ENCODE measurements around the gene C11orf87. TPM values are rescaled to one million over a fixed set of nuclear protein-coding genes. Genes with fewer than 3 reads are reported as not detected.

C11orf87 gene
- total RNA-seq, 4 donors from 2014 or later: 0.13 TPM; not detected in 3

DNA sequence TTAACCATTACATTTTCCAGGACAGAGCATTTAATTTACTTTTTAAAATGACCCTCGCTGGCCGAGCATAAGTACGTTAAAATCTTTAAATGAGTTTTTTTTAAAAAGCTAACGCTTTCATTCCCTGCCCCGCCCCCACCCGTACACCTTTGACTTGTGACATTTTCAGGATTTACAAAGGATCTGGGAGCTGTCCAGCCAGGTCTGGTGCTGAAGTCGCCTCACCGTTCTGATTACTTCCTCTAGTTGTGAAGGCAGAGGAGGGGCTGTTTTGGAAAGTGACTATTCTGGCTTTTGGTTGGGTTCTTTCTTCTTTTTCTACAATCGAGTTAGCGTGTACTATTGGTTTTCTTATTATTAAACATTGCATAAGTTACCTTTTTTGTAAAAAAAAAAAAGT lies 2.9 kb downstream of the C11orf87 start:
- Histone ChIP-seq H3K27ac (no peak overlapping the region), H3K9me3 (no peaks in the 10 kb centered on the region), H3K27me3 (peaks cover 61% of the 10 kb centered on the region), H3K4me1 (peaks cover 0 to 25% (median 12%) of the 10 kb centered on the region in 3 donors), H3K4me3 (no peak overlapping the region), H3K36me3 (no peaks in the 10 kb centered on the region)
- TF ChIP-seq EP300 (IDR thresholded peaks at IDR 0.05) (no peak), POLR2AphosphoS5 (IDR thresholded peaks at IDR 0.05) (no peak), POLR2A (IDR thresholded peaks at IDR 0.05) (no peak)
- TF ChIP-seq, protein P1, sequence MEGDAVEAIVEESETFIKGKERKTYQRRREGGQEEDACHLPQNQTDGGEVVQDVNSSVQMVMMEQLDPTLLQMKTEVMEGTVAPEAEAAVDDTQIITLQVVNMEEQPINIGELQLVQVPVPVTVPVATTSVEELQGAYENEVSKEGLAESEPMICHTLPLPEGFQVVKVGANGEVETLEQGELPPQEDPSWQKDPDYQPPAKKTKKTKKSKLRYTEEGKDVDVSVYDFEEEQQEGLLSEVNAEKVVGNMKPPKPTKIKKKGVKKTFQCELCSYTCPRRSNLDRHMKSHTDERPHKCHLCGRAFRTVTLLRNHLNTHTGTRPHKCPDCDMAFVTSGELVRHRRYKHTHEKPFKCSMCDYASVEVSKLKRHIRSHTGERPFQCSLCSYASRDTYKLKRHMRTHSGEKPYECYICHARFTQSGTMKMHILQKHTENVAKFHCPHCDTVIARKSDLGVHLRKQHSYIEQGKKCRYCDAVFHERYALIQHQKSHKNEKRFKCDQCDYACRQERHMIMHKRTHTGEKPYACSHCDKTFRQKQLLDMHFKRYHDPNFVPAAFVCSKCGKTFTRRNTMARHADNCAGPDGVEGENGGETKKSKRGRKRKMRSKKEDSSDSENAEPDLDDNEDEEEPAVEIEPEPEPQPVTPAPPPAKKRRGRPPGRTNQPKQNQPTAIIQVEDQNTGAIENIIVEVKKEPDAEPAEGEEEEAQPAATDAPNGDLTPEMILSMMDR (IDR thresholded peaks at IDR 0.05): no peak
- ATAC-seq: no peak
- 0 to 6% methylated on average over 8 to 10 of the region's 10 CpGs for WGBS, 2 donors (ENCODE audit: low coverage in 1 of 2)

DNA sequence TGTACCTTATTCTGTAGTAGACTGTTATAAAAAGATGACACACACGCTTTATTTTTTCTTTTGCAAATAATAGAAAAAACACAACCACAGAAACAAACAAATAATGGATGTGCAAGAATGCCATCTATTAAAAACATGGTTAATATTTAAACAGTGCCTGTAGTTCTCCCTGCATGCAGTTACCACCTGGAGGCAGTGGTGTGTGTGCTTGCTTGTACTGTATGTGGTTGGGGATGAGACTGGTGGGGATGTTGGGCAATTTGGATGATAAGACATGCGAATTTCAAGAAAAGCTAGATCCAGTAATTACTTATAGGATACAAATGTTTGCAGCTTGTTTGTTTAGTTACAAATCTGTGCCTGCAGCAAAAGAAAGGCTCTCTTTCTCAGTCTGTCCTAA lies 3.6 kb downstream of the C11orf87 start:
- TF ChIP-seq POLR2A (IDR thresholded peaks at IDR 0.05) (no peak), EP300 (IDR thresholded peaks at IDR 0.05) (no peak), POLR2AphosphoS5 (IDR thresholded peaks at IDR 0.05) (no peak)
- TF ChIP-seq, protein P1 (IDR thresholded peaks at IDR 0.05): no peak
- ATAC-seq: no peak
- 57 to 58% methylated on average over 2 of the region's 2 CpGs for WGBS, 2 donors (ENCODE audit: low coverage in 1 of 2)

DNA sequence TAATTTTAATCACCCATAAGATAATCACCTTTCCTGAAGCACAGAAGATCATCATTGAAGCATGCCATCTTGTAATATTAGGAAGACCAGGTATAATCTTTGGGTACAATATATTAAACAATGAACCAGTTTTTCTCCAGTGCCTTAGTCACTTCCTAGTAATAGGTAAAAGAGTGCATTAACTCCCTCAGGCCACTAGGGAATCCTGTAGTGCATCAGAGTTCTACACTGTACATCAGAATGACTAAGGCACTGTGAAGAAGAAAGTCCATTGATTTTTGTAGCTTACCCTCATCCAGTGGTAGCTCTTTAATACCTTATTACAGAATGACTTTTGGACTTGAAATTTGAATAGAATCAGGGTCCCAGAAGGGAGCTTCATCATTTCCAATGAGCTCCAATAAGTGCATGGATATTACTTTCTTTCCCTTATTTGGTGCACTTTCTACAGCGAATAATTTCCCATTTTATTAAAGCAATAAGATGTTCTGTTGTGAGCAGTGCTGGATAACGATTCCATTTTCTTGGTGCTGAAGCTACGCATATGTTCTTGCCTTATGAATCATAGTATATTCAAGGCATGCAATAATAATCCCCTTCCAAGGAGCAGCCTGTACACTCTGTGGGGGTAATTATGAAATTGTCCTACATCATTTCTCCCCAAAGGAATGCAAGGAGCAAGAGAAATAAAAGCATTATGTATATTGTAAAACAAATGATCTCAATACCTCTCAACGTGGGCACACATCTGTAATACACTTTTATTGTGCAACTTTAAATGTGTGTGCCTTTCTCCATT lies 4.7 kb downstream of the C11orf87 start:
- ATAC-seq: no peak

More for the DNA sequence above, 3.6 kb downstream of the C11orf87 start:
- Histone ChIP-seq H3K36me3 (no peaks in the 10 kb centered on the region), H3K27me3 (peaks cover 54% of the 10 kb centered on the region), H3K9me3 (no peaks in the 10 kb centered on the region), H3K4me1 (peaks cover 0 to 25% (median 12%) of the 10 kb centered on the region in 3 donors), H3K4me3 (no peak overlapping the region), H3K27ac (no peak overlapping the region)

DNA sequence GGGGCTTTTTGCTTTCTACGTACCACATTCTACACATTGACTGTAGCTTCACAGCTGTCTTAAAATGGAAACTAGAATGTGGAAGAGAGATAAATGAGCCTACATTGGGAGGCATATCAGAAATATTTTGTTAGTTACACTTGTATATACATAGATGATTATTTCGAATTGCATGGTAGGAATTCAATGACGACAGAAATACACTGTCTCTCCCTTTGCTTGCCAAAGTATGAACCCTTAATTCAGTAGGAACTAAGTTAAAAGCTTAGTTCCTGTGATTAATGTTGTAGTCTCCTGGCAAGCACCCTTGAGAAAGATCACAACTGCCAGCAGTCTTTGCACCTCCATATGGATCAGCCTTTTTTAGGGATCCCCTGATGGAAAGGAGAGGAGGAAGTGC lies 10.1 kb downstream of the C11orf87 start:
- no peak overlapping the region for H3K4me3 ChIP-seq
- no peaks in the 10 kb centered on the region for H3K4me1 ChIP-seq
- no peak for ATAC-seq
- no peaks in the 10 kb centered on the region for H3K36me3 ChIP-seq
- H3K9me3 ChIP-seq: no peaks in the 10 kb centered on the region
- TF ChIP-seq EP300 (IDR thresholded peaks at IDR 0.05) (no peak), POLR2A (IDR thresholded peaks at IDR 0.05) (no peak), POLR2AphosphoS5 (IDR thresholded peaks at IDR 0.05) (no peak)
- TF ChIP-seq, protein P1 (IDR thresholded peaks at IDR 0.05): no peak
- H3K27me3 ChIP-seq: peaks cover 4% of the 10 kb centered on the region
- H3K27ac ChIP-seq: no peak overlapping the region
- WGBS, 2 donors (ENCODE audit: low coverage in 1 of 2): 42 to 61% methylated on average over 2 to 3 of the region's 3 CpGs

More for the DNA sequence above, 4.7 kb downstream of the C11orf87 start:
- no peaks in the 10 kb centered on the region for H3K36me3 ChIP-seq
- H3K27ac ChIP-seq: no peak overlapping the region
- H3K27me3 ChIP-seq: peaks cover 43% of the 10 kb centered on the region
- no peaks in the 10 kb centered on the region for H3K9me3 ChIP-seq
- TF ChIP-seq EP300 (IDR thresholded peaks at IDR 0.05) (no peak), POLR2A (IDR thresholded peaks at IDR 0.05) (no peak)
- no peak overlapping the region for H3K4me3 ChIP-seq
- peaks cover 0 to 25% (median 12%) of the 10 kb centered on the region in 3 donors for H3K4me1 ChIP-seq
- 60 to 61% methylated on average over 4 of the region's 4 CpGs for WGBS, 2 donors (ENCODE audit: low coverage in 1 of 2)

DNA sequence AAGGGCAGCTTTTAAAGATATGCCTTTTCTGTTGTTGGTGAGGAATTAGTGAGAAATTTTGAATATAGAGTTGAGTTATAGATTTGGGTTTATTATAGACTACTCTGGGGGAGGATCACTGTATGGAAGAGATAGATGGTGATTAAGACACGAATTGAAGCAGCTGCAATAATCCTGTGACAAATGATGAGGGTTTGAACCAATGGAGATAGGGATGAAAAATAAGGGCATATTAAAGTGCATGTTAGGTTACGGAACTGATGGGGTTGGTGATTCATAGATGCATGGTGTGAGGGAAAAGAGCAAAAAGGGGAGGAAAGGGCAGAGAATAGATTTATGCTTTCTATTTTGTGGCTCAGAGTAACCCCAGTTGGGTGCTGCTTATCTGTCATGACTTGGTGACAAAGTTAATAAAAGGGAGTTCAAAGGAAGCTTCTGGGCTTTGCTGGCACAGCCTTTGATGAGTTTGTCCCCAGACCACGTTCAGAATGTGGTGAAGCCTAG lies 11.8 kb downstream of the C11orf87 start:
- no peak overlapping the region for H3K4me3 ChIP-seq
- no peak overlapping the region for H3K27ac ChIP-seq
- no peaks in the 10 kb centered on the region for H3K4me1 ChIP-seq
- H3K36me3 ChIP-seq: no peaks in the 10 kb centered on the region
- peaks cover 4% of the 10 kb centered on the region for H3K27me3 ChIP-seq
- ATAC-seq: no peak
- 67 to 71% methylated on average over 2 to 3 of the region's 3 CpGs for WGBS, 2 donors (ENCODE audit: low coverage in 1 of 2)
- H3K9me3 ChIP-seq: no peaks in the 10 kb centered on the region
- TF ChIP-seq, protein P1 (IDR thresholded peaks at IDR 0.05): no peak
- TF ChIP-seq POLR2A (IDR thresholded peaks at IDR 0.05): no peak
- TF ChIP-seq POLR2AphosphoS5 (IDR thresholded peaks at IDR 0.05): no peak
- no peak for TF ChIP-seq EP300 (IDR thresholded peaks at IDR 0.05)
